Adrenal gland (tissue), 12 donors: ENCODE data around the gene MBP. TPM values are rescaled to one million over a fixed set of nuclear protein-coding genes. Genes with fewer than 3 reads are reported as not detected.

Experiments
- DNase-seq, 7 donors: peaks; one replicate each; pipeline ENCODE4 v3.0.0-alpha.2; 2019 to 2020
- H3K27ac ChIP-seq, 5 donors: fragments of 200-600 bp; sonication (generic) in 4 of 5; 1 replicate in 3 of 5; 2 replicates in 2 of 5; pipeline versions ENCODE4 v1.5.1 to v1.8.0; 2016 to 2020; ENCODE audit warnings: mild to moderate bottlenecking in 1 of 5
- H3K27me3 ChIP-seq: fragments of 200-600 bp; 2 replicates; pipeline ENCODE4 v1.8.0; 2021
- H3K36me3 ChIP-seq, 2 donors: fragments of 200-600 bp; replicated peaks in 1 of 2; 1 replicate in 1 of 2; 2 replicates in 1 of 2; pipeline versions ENCODE4 v1.5.1 to v1.8.0; 2018 to 2022
- H3K4me1 ChIP-seq, 2 donors: fragments of 200-600 bp; replicated peaks in 1 of 2; 1 replicate in 1 of 2; 2 replicates in 1 of 2; pipeline versions ENCODE4 v1.5.1 to v1.8.0; 2018 to 2021
- H3K4me3 ChIP-seq, 4 donors: fragments of 200-600 bp; sonication (generic) in 3 of 4; one replicate each; pipeline ENCODE4 v1.5.1; 2016 to 2018
- H3K9me3 ChIP-seq, 3 donors: fragments of 200-600 bp; sonication (generic) in 1 of 3; replicated peaks in 1 of 3; 1 replicate in 2 of 3; 2 replicates in 1 of 3; pipeline versions ENCODE4 v1.5.1 to v1.8.0; 2016 to 2021
- POLR2A ChIP-seq, 2 donors: fragments of 450-650 bp; IDR thresholded peaks; one replicate each; pipeline ENCODE4 v1.6.1; 2017; ENCODE audit warnings: antibody characterized with exemption in 2 of 2, mild to moderate bottlenecking in 2 of 2, moderate library complexity in 1 of 2
- WGBS, 4 donors: extraction: QIAGEN DNeasy Blood & Tissue Kit in 2 of 4; methylation state at CpG; one replicate each; pipeline versions ENCODE4 v1.1.5 to v1.1.7; 2013 to 2017; 5-methylcytosine and 5-hydroxymethylcytosine counted together
- intact Hi-C, 2 donors: fragments of 100-400 bp; cut with DNase I; formaldehyde crosslinking; loops; one replicate each; pipeline versions ENCODE4 v1.14.1 to v1.15.0; 2022 to 2023
- polyA plus RNA-seq, 3 donors: library from polyadenylated mRNA; stranded (reverse); fragments of 200-250 nt in 2 of 3; fragments of 350-450 nt in 1 of 3; fragmentation: Illumina TruSeq in 1 of 3; extraction: RNeasy Lipid Tissue Mini Kit (QIAGEN cat#74804) in 1 of 3; gene quantifications; one replicate each; pipeline ENCODE4 v1.2.3, GENCODE V29; 2013 to 2014
- total RNA-seq, 9 donors: library from RNA; depleted of rRNA in 4 of 9; stranded (reverse); fragments of >200 nt in 4 of 9; fragments of 120-200 nt in 1 of 9; fragmentation: NEBNext Ultra II Directional in 1 of 9; extraction: Animal tissue kit (Norgen Biotek cat#: 25700) in 1 of 9; gene quantifications; one replicate each; pipeline versions ENCODE4 v1.1.0 to v1.2.4, GENCODE V29; 2013 to 2023
- TF ChIP-seq, protein P1 (sequence below), 6 experiments: fragments of 450-650 bp in 4 of 6; fragments of 200-600 bp in 2 of 6; sonication (generic) in 1 of 6; IDR thresholded peaks; 1 replicate in 5 of 6; 2 replicates in 1 of 6; pipeline versions ENCODE4 v1.5.1 to v1.8.0; 2016 to 2021; ENCODE audit warnings: antibody characterized with exemption in 6 of 6, mild to moderate bottlenecking in 2 of 6, moderate library complexity in 1 of 6
- donor health status: healthy with polysubstance abuse.
- donor health status: Bipolar disorder and iron deficiency.
- donor health status: DM: yes; HTN: yes; CAD: no.
- donor health status: DM: no; HTN: no; CAD: no.
- donor health status: DM: no; HTN: no; CAD: no.
- donor health status: DM: yes; HTN: yes; CAD: no.

Gene MBP
- total and polyA plus RNA-seq, 12 donors, result 1.8 to 23.7 (median 13.7) TPM

DNA sequence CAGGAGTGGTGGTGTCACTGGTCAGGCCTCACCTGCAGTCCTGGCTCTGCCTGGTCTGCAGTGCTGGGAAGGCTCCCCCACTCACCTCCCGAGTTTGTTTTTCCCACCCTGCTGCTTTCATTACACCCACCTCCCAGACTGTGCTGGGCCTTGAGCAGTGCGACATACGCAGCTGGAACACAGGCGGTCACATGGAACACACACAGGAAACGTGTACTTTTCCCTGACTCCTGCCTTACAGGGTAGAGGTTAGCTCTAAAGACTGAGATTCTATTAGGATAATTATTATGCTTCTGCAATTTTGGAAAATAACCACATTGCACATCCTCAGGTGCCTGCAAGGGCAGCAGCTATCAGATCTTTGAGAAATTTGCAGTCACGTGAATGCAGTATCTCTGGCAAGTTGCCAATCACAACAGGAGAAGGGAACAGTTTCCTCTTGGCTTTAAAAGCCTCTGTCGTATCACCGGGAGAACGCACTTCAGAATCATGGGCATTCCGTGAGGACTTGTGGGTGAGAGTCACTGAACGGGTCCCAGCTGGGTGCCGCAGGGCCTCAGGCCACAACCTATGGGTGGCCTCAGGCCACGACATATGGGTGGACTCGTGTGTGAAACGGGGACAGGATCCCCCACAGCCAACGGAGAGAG, 173.8 kb downstream of the MBP start:
- intact Hi-C loops, result no loop called here
- peak in 2 of 7 donors; percentile 23 to 27 for DNase-seq
- Histone ChIP-seq H3K36me3 (peaks cover 0 to 16% of the 10 kb centered on the region in 2 donors), H3K4me1 (peaks cover 0 to 7% of the 10 kb centered on the region in 2 donors), H3K9me3 (no peaks in the 10 kb centered on the region), H3K27me3 (no peaks in the 10 kb centered on the region), H3K4me3 (no peak overlapping the region), H3K27ac (peak overlapping the region in 2 of 5 donors; percentile 6 to 54)
- WGBS, 4 donors, result 47 to 71% (median 52%) methylated on average over 6 to 16 of the region's 16 CpGs
- TF ChIP-seq POLR2A (IDR thresholded peaks at IDR 0.05), result no peak
- TF ChIP-seq, protein P1, sequence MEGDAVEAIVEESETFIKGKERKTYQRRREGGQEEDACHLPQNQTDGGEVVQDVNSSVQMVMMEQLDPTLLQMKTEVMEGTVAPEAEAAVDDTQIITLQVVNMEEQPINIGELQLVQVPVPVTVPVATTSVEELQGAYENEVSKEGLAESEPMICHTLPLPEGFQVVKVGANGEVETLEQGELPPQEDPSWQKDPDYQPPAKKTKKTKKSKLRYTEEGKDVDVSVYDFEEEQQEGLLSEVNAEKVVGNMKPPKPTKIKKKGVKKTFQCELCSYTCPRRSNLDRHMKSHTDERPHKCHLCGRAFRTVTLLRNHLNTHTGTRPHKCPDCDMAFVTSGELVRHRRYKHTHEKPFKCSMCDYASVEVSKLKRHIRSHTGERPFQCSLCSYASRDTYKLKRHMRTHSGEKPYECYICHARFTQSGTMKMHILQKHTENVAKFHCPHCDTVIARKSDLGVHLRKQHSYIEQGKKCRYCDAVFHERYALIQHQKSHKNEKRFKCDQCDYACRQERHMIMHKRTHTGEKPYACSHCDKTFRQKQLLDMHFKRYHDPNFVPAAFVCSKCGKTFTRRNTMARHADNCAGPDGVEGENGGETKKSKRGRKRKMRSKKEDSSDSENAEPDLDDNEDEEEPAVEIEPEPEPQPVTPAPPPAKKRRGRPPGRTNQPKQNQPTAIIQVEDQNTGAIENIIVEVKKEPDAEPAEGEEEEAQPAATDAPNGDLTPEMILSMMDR (IDR thresholded peaks at IDR 0.05), result no peak

DNA sequence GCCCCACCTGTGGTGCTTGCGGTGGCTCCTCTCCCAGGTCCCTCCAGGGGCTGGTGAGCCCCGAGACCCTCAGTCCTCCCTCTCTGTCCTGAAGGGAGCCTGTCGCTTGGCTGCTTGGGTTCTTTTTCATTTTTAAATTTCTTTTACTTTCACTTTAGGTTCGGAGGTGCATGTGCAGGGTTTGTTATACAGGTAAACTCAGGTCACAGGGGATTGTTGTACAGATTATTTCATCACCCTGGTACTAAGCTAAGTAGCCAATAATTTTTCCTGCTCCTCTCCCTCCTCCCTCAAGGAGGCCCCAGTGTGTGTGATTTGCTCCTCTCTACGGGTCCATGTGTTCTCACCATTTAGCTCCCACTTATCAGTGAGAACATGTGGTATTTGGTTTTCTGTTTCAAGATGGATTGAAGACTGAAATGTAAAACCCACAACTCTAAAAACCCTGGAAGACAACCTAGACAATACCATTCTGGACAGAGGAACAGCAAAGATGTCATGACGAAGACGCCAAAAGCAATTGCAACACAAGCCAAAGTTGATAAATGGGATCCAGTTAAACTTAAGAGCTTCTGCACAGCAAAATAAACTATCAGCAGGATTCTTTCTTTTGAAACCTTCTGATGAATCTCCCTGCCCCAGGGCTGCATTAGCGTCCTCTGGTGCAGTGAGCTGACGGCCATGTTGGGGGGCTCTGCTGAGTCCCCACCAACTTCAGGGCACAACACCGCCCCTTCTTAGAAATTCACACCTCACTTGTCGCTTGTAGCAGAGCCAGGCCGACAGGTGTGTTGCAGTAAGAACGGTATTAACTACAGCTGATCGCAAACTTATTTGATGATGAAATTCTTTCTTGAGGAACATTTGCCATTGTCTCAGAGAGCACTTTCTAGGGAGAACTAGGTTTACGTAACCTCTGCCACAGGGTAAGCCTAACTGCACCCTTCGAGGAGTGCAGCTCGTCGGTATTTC, 174.9 kb downstream of the MBP start:
- Histone ChIP-seq H3K27me3 (no peaks in the 10 kb centered on the region), H3K36me3 (peaks cover 0 to 16% of the 10 kb centered on the region in 2 donors), H3K9me3 (no peaks in the 10 kb centered on the region), H3K4me1 (peaks cover 7 to 18% of the 10 kb centered on the region in 2 donors), H3K27ac (peak overlapping the region in 1 of 5 donors; percentile 15), H3K4me3 (no peak overlapping the region)
- intact Hi-C loops, result no loop called here
- TF ChIP-seq POLR2A (IDR thresholded peaks at IDR 0.05), result no peak
- TF ChIP-seq, protein P1 (IDR thresholded peaks at IDR 0.05), result no peak
- DNase-seq, result no peak
- WGBS, 4 donors, result 91 to 94% (median 93%) methylated on average over 18 of the region's 18 CpGs

DNA sequence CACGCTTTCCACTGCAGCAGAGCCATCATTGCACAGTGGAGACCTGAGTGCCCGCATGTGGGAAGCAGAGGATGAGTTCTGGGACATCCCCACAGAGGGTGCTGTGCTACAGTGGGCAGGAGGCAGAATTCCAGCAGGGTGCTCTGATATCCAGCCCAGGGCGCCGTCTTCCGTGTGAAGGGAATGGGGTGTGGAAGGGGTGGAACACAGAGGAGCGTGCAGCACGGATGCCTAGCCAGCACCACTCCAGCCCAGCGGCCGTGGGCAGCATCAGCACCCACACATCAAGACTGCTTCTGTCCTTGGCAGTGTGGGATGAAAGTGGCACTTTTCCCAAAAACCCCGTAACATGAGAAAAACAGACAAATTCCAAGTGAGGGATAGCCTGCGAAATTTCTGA, 175.9 kb downstream of the MBP start:
- intact Hi-C loops, result no loop called here
- Histone ChIP-seq H3K9me3 (no peaks in the 10 kb centered on the region), H3K4me3 (no peak overlapping the region), H3K36me3 (peaks cover 0 to 16% of the 10 kb centered on the region in 2 donors), H3K27ac (no peak overlapping the region), H3K4me1 (peaks cover 7 to 19% of the 10 kb centered on the region in 2 donors), H3K27me3 (no peaks in the 10 kb centered on the region)
- DNase-seq, result no peak
- WGBS, 4 donors, result 90 to 97% (median 96%) methylated on average over 9 to 11 of the region's 11 CpGs
- no peak for TF ChIP-seq POLR2A (IDR thresholded peaks at IDR 0.05)
- TF ChIP-seq, protein P1 (IDR thresholded peaks at IDR 0.05), result no peak

GRCh38 chr18:76955524-76956170, 176.9 kb downstream of the MBP start:
- Histone ChIP-seq H3K4me3 (no peak overlapping the region), H3K36me3 (peaks cover 0 to 11% of the 10 kb centered on the region in 2 donors), H3K9me3 (no peaks in the 10 kb centered on the region), H3K4me1 (peaks cover 7 to 19% of the 10 kb centered on the region in 2 donors), H3K27ac (no peak overlapping the region), H3K27me3 (no peaks in the 10 kb centered on the region)
- intact Hi-C loops, result no loop called here
- 95 to 98% (median 95%) methylated on average over 26 to 28 of the region's 28 CpGs for WGBS, 4 donors
- TF ChIP-seq, protein P1 (IDR thresholded peaks at IDR 0.05), result no peak
- no peak for TF ChIP-seq POLR2A (IDR thresholded peaks at IDR 0.05)
- no peak for DNase-seq
